ENCODE measurements around the gene TARBP1.

- TF ChIP-seq, protein P1, sequence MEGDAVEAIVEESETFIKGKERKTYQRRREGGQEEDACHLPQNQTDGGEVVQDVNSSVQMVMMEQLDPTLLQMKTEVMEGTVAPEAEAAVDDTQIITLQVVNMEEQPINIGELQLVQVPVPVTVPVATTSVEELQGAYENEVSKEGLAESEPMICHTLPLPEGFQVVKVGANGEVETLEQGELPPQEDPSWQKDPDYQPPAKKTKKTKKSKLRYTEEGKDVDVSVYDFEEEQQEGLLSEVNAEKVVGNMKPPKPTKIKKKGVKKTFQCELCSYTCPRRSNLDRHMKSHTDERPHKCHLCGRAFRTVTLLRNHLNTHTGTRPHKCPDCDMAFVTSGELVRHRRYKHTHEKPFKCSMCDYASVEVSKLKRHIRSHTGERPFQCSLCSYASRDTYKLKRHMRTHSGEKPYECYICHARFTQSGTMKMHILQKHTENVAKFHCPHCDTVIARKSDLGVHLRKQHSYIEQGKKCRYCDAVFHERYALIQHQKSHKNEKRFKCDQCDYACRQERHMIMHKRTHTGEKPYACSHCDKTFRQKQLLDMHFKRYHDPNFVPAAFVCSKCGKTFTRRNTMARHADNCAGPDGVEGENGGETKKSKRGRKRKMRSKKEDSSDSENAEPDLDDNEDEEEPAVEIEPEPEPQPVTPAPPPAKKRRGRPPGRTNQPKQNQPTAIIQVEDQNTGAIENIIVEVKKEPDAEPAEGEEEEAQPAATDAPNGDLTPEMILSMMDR (IDR thresholded peaks at IDR 0.05 in 4 of 5, conservative IDR thresholded peaks at IDR 0.05 in 1 of 5), result no peak
- TF ChIP-seq POLR2A (IDR thresholded peaks at IDR 0.05), result no peak
Measured at GRCh38 chr1:234388094-234388493, 90.9 kb downstream of the TARBP1 start.

All from gastrocnemius medialis (tissue), 4 donors.